SK-N-SH treated with all-trans-retinoic acid at 6 μM for 48 hours (cell line): ENCODE data around the gene WNT10A.

ENCODE experiments used
- ATAC-seq: fragments of 200-7000 bp; cut with Tn5 transposase; 3 replicates; pipeline ENCODE4 v1.9.1; 2020; ENCODE audit warnings: mild to moderate bottlenecking, moderate library complexity
- ARNTL ChIP-seq: fragments of 450-650 bp; formaldehyde crosslinking; IDR thresholded peaks from 2 replicates; pipeline ENCODE4 v1.5.0; 2020; ENCODE audit warnings: low read depth, mild to moderate bottlenecking, moderate library complexity, borderline replicate concordance
- BACH2 ChIP-seq: fragments of 250-450 bp; sonication (Bioruptor Pico); IDR thresholded peaks from 2 replicates; pipeline ENCODE4 v1.9.0; 2021; ENCODE audit warnings: mild to moderate bottlenecking, borderline replicate concordance
- CSDC2 ChIP-seq: fragments of 250-450 bp; sonication (Bioruptor Pico); IDR thresholded peaks from 2 replicates; pipeline ENCODE4 v1.5.0; 2020; ENCODE audit warnings: mild to moderate bottlenecking, moderate library complexity
- CSRNP3 ChIP-seq: fragments of 250-450 bp; sonication (Bioruptor Pico); IDR thresholded peaks from 2 replicates; pipeline ENCODE4 v1.5.1; 2021; ENCODE audit warnings: mild to moderate bottlenecking, moderate library complexity
- ESRRG ChIP-seq: fragments of 250-450 bp; sonication (Bioruptor Pico); IDR thresholded peaks from 2 replicates; pipeline ENCODE4 v1.6.1; 2021; ENCODE audit warnings: mild to moderate bottlenecking
- GLIS3 ChIP-seq: fragments of 250-450 bp; sonication (Bioruptor Pico); IDR thresholded peaks from 2 replicates; pipeline ENCODE4 v1.5.0; 2020; ENCODE audit warnings: mild to moderate bottlenecking, moderate library complexity
- ISL1 ChIP-seq: fragments of 250-450 bp; sonication (Bioruptor Pico); IDR thresholded peaks from 2 replicates; pipeline ENCODE4 v2.1.2; 2022; ENCODE audit warnings: mild to moderate bottlenecking, moderate library complexity
- OSR1 ChIP-seq: fragments of 250-450 bp; sonication (Bioruptor Pico); IDR thresholded peaks from 2 replicates; pipeline ENCODE4 v1.8.0; 2022; ENCODE audit warnings: moderate library complexity, mild to moderate bottlenecking, inconsistent platforms
- PATZ1 ChIP-seq: fragments of 250-450 bp; sonication (Bioruptor Pico); IDR thresholded peaks from 2 replicates; pipeline ENCODE4 v1.8.0; 2020; ENCODE audit warnings: mild to moderate bottlenecking, moderate library complexity, borderline replicate concordance
- POU6F1 ChIP-seq: fragments of 250-450 bp; sonication (Bioruptor Pico); IDR thresholded peaks from 2 replicates; pipeline ENCODE4 v1.8.0; 2021; ENCODE audit warnings: low read depth, mild to moderate bottlenecking, moderate library complexity, borderline replicate concordance
- PPARA ChIP-seq: fragments of 250-450 bp; sonication (Bioruptor Pico); IDR thresholded peaks from 2 replicates; pipeline ENCODE4 v1.5.0; 2020; ENCODE audit warnings: mild to moderate bottlenecking, borderline replicate concordance
- RARB ChIP-seq: fragments of 250-450 bp; sonication (Bioruptor Pico); IDR thresholded peaks from 2 replicates; pipeline ENCODE4 v1.8.0; 2021; ENCODE audit warnings: mild to moderate bottlenecking, moderate library complexity
- SNAI2 ChIP-seq: fragments of 250-450 bp; sonication (Bioruptor Pico); IDR thresholded peaks from 2 replicates; pipeline ENCODE4 v1.5.0; 2020; ENCODE audit warnings: mild to moderate bottlenecking, moderate library complexity
- TCF4 ChIP-seq: fragments of 250-450 bp; sonication (Bioruptor Pico); IDR thresholded peaks from 2 replicates; pipeline ENCODE4 v1.8.0; 2021; ENCODE audit warnings: mild to moderate bottlenecking, moderate library complexity, borderline replicate concordance
- TOX ChIP-seq: fragments of 250-450 bp; sonication (Bioruptor Pico); IDR thresholded peaks from 2 replicates; pipeline ENCODE4 v1.8.0; 2021; ENCODE audit warnings: mild to moderate bottlenecking, moderate library complexity, borderline replicate concordance
- TSHZ2 ChIP-seq: fragments of 250-450 bp; sonication (Bioruptor Pico); IDR thresholded peaks from 2 replicates; pipeline ENCODE4 v1.5.0; 2020; ENCODE audit warnings: mild to moderate bottlenecking, moderate library complexity
- ZC3H10 ChIP-seq: fragments of 250-450 bp; sonication (Bioruptor Pico); IDR thresholded peaks from 2 replicates; pipeline ENCODE4 v1.5.1; 2021; ENCODE audit warnings: mild to moderate bottlenecking, moderate library complexity
- ZNF565 ChIP-seq: fragments of 450-650 bp; formaldehyde crosslinking; conservative IDR thresholded peaks from 2 replicates; pipeline ENCODE4 v1.5.0; 2020; ENCODE audit warnings: low read depth, mild to moderate bottlenecking, moderate library complexity
- ZNF70 ChIP-seq: fragments of 450-650 bp; formaldehyde crosslinking; IDR thresholded peaks from 2 replicates; pipeline ENCODE4 v1.5.0; 2020; ENCODE audit warnings: mild to moderate bottlenecking, moderate library complexity
- TF ChIP-seq, protein P1 (sequence below): fragments of 250-450 bp; sonication (Bioruptor Pico); IDR thresholded peaks from 2 replicates; pipeline ENCODE4 v1.5.1; 2020; ENCODE audit warnings: low read depth, mild to moderate bottlenecking, moderate library complexity

The WNT10A gene

DNA sequence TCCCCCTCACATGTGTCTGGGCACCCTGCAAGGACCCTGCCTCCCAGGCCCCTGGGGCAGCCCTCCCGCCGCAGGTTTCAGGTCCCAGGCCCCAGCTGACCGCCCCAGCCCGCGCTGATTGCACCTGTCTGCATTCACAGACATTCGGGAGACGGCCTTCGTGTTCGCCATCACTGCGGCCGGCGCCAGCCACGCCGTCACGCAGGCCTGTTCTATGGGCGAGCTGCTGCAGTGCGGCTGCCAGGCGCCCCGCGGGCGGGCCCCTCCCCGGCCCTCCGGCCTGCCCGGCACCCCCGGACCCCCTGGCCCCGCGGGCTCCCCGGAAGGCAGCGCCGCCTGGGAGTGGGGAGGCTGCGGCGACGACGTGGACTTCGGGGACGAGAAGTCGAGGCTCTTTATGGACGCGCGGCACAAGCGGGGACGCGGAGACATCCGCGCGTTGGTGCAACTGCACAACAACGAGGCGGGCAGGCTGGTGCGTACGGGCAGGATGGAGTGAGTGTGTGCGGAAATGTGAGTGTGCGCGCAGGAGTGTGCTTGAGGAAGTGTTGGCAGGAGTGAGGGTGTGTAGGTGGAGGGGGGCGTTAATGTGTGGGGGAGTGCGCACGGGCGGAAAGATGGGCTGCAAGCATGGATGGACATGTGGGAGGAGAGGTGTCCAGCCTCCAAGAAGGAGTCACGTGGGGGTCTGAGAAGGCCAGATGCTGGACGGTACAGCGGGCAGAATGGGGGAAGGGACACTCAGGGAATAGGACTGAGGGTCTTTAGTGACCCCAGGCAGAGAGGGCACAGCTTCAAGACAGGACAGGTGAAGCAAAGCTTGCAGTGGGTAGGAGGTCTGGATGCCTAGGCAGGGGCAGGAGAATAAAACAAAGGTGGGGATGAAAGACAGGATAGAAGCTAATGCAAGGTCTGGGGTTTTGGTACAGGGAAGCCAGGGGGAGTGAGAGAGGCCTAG, 9.0 kb upstream of the WNT10A start:
- ATAC-seq: no peak
- TF ChIP-seq CSDC2 (CRISPR knock-in tag): no peak

DNA sequence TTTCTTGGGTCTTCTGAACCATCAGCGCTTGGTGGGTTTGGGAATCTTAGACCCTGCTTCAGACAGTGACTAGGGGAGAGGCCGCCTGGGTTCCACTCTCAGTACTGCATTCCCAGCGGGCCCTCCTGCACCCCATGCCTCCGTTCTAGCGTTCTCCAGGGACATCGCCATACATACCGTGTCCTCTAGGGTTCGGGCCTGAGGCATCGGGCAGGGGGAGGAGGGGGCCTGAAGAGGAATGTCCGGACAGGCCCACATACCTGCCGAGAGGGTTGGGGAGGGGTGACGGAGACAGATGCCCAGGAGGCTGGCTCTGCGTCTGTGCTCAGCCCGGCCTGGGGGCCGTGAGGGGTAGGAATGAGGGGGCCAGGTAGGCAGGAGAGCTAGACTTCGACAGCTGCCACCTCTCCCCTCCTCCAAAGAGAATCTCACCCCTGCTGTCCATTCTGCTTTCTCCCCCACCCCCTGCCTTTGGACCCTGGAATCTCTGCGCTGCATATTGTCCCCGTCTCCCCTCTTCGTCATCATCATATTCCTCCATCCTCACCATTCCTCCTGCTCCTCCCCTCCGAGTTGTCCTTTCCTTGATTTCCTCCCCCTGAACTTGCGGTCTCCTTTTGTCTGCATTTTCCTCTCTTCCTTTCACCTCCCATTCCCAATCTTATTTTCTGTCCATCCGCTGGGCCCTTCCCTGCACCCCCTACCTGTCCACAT, 7.8 kb upstream of the WNT10A start:
- ATAC-seq: no peak
- no peak for TF ChIP-seq ZC3H10 (CRISPR knock-in tag)
- no peak for TF ChIP-seq PPARA (CRISPR knock-in tag)
- TF ChIP-seq RARB: no peak
- no peak for TF ChIP-seq CSRNP3
- TF ChIP-seq GLIS3 (CRISPR knock-in tag): no peak
- no peak for TF ChIP-seq OSR1
- TF ChIP-seq SNAI2 (CRISPR knock-in tag): no peak
- no peak for TF ChIP-seq ISL1 (CRISPR knock-in tag)
- no peak for TF ChIP-seq TSHZ2 (CRISPR knock-in tag)
- no peak for TF ChIP-seq CSDC2 (CRISPR knock-in tag)
- no peak for TF ChIP-seq BACH2 (CRISPR knock-in tag)
- TF ChIP-seq, protein P1, sequence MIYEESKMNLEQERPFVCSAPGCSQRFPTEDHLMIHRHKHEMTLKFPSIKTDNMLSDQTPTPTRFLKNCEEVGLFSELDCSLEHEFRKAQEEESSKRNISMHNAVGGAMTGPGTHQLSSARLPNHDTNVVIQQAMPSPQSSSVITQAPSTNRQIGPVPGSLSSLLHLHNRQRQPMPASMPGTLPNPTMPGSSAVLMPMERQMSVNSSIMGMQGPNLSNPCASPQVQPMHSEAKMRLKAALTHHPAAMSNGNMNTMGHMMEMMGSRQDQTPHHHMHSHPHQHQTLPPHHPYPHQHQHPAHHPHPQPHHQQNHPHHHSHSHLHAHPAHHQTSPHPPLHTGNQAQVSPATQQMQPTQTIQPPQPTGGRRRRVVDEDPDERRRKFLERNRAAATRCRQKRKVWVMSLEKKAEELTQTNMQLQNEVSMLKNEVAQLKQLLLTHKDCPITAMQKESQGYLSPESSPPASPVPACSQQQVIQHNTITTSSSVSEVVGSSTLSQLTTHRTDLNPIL: no peak
- no peak for TF ChIP-seq ARNTL
- no peak for TF ChIP-seq PATZ1 (CRISPR knock-in tag)
- TF ChIP-seq ZNF70: no peak

DNA sequence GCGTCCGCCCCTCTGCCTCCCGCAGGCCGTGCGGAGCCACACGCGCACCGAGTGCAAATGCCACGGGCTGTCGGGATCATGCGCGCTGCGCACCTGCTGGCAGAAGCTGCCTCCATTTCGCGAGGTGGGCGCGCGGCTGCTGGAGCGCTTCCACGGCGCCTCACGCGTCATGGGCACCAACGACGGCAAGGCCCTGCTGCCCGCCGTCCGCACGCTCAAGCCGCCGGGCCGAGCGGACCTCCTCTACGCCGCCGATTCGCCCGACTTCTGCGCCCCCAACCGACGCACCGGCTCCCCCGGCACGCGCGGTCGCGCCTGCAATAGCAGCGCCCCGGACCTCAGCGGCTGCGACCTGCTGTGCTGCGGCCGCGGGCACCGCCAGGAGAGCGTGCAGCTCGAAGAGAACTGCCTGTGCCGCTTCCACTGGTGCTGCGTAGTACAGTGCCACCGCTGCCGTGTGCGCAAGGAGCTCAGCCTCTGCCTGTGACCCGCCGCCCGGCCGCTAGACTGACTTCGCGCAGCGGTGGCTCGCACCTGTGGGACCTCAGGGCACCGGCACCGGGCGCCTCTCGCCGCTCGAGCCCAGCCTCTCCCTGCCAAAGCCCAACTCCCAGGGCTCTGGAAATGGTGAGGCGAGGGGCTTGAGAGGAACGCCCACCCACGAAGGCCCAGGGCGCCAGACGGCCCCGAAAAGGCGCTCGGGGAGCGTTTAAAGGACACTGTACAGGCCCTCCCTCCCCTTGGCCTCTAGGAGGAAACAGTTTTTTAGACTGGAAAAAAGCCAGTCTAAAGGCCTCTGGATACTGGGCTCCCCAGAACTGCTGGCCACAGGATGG, 7.1 kb upstream of the WNT10A start:
- no peak for TF ChIP-seq TOX
- TF ChIP-seq, protein P1: no peak
- no peak for ATAC-seq

DNA sequence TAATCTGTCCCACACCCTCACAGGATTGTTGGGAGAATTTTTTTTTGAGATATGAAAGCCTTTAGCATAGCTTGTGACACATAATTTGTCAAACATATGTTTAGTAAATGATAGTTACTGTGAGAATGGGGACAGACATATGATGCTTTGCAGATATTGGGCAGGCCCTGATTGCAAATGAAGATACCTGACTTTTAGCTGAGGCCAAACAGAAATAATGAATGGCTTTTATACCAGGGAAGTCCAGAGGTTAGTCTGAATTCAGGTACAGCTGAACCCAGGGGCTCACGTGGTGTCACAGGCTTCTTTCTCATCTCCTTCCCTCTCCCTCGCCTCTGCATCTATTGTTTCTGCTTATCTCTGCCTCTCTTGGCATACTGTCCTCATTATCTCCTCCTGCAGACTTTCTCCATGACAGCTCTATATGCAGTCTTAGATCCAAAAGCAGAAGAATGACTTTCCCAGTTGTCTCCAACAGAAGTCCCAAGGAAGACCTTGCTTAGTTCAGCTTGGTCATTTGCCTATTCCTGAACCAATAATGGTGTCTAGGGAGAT, 4.9 kb upstream of the WNT10A start:
- ATAC-seq: no peak
- TF ChIP-seq ARNTL: no peak
- no peak for TF ChIP-seq ZNF565
- no peak for TF ChIP-seq TSHZ2 (CRISPR knock-in tag)
- TF ChIP-seq CSDC2 (CRISPR knock-in tag): no peak
- no peak for TF ChIP-seq POU6F1 (CRISPR knock-in tag)
- no peak for TF ChIP-seq ESRRG (CRISPR knock-in tag)
- TF ChIP-seq TCF4: no peak
